SK-N-SH (cell line): Measurements from ENCODE around the gene SMG7. TPM values are rescaled to one million over a fixed set of nuclear protein-coding genes. Genes with fewer than 3 reads are reported as not detected.

Experiments
- CTCF ChIA-PET: fragments of 300-600, 350-600 bp; formaldehyde crosslinking; extraction: SDS; loops from one replicate; lab custom pipeline; 2021; lab: Yijun Ruan, JAX
- POLR2A ChIA-PET: fragments of 350-600 bp; sonication (Branson Sonifier 250); formaldehyde crosslinking; extraction: SDS; loops from one replicate; lab custom pipeline; 2020; ENCODE audit warnings: antibody characterized with exemption, inconsistent platforms; lab: Yijun Ruan, JAX
- DNase-seq: peaks from one replicate; pipeline ENCODE4 v3.0.0; 2012
- H2AFZ ChIP-seq: fragments of 200-600 bp; sonication (generic); 2 replicates; pipeline ENCODE4 v1.8.1; 2016; ENCODE audit warnings: antibody characterized with exemption, mild to moderate bottlenecking, low read depth
- H3F3A ChIP-seq: fragments of 200-600 bp; sonication (generic); replicated peaks from 2 replicates; pipeline ENCODE3; 2016; ENCODE audit warnings: antibody characterized with exemption, mild to moderate bottlenecking; ENCODE audit not compliant: insufficient read depth
- H3K27ac ChIP-seq, 2 experiments: fragments of 200-500 bp in 1 of 2; fragments of 200-600 bp in 1 of 2; sonication (Bioruptor generic) in 1 of 2; sonication (generic), shearing (Covaris generic) in 1 of 2; 2 replicates each; pipeline versions ENCODE4 v1.5.1 to v1.6.1; 2014 to 2016; ENCODE audit warnings: low read depth in 2 of 2, inconsistent platforms in 1 of 2, low read length in 1 of 2, mild to moderate bottlenecking in 1 of 2, mixed read lengths in 1 of 2
- H3K27me3 ChIP-seq: fragments of 200-600 bp; sonication (generic), shearing (Covaris generic); 2 replicates; pipeline ENCODE4 v1.6.1; 2016; ENCODE audit warnings: mixed run types; ENCODE audit not compliant: insufficient read depth
- H3K36me3 ChIP-seq, 2 experiments: fragments of 200-500 bp in 1 of 2; fragments of 200-600 bp in 1 of 2; sonication (Bioruptor generic) in 1 of 2; sonication (generic) in 1 of 2; replicated peaks in 1 of 2; 2 replicates each; pipeline versions ENCODE3 to v1.5.1; 2014 to 2016; ENCODE audit warnings: low read length in 1 of 2, mild to moderate bottlenecking in 1 of 2; ENCODE audit not compliant: insufficient read depth in 2 of 2, control insufficient read depth in 1 of 2
- H3K4me1 ChIP-seq, 2 experiments: fragments of 200-500 bp in 1 of 2; fragments of 200-600 bp in 1 of 2; sonication (Bioruptor generic) in 1 of 2; sonication (generic), shearing (Covaris generic) in 1 of 2; 2 replicates each; pipeline versions ENCODE4 v1.5.1 to v1.6.1; 2014 to 2016; ENCODE audit warnings: low read depth in 1 of 2, low read length in 1 of 2, mixed run types in 1 of 2; ENCODE audit not compliant: insufficient read depth in 2 of 2, control insufficient read depth in 1 of 2
- H3K4me2 ChIP-seq: fragments of 200-600 bp; sonication (generic), shearing (Covaris generic); 2 replicates; pipeline ENCODE4 v1.6.1; 2017; ENCODE audit warnings: mixed run types
- H3K4me3 ChIP-seq, 2 experiments: fragments of 200-500 bp in 1 of 2; fragments of 200-600 bp in 1 of 2; sonication (Bioruptor generic) in 1 of 2; sonication (generic), shearing (Covaris generic) in 1 of 2; 2 replicates each; pipeline versions ENCODE4 v1.5.1 to v1.8.1; 2014 to 2016; ENCODE audit warnings: low read depth in 2 of 2, inconsistent platforms in 1 of 2, low read length in 1 of 2, mild to moderate bottlenecking in 1 of 2, mixed read lengths in 1 of 2, moderate library complexity in 1 of 2
- H3K79me2 ChIP-seq: fragments of 200-600 bp; sonication (generic); 2 replicates; pipeline ENCODE4 v1.8.1; 2017; ENCODE audit warnings: mild to moderate bottlenecking; ENCODE audit not compliant: insufficient read depth
- H3K9ac ChIP-seq: fragments of 200-600 bp; sonication (generic); 2 replicates; pipeline ENCODE4 v1.6.1; 2017; ENCODE audit warnings: mixed run types
- H3K9me2 ChIP-seq: fragments of 200-600 bp; sonication (generic); 2 replicates; pipeline ENCODE4 v1.6.1; 2017; ENCODE audit warnings: mixed run types
- H3K9me3 ChIP-seq: fragments of 200-600 bp; sonication (generic); 2 replicates; pipeline ENCODE4 v1.6.1; 2017; ENCODE audit warnings: mixed run types, mild to moderate bottlenecking, moderate library complexity
- H4K20me1 ChIP-seq: fragments of 200-600 bp; sonication (generic); 2 replicates; pipeline ENCODE4 v1.6.1; 2017; ENCODE audit warnings: mild to moderate bottlenecking, mixed run types; ENCODE audit not compliant: insufficient read depth
- ELF1 ChIP-seq: IDR thresholded peaks from 2 replicates; pipeline ENCODE4 v1.4.0; 2012
- EZH2phosphoT487 ChIP-seq: fragments of 200-600 bp; sonication (generic); IDR thresholded peaks from 2 replicates; pipeline ENCODE4 v1.6.1; 2017; ENCODE audit warnings: low read depth, mixed run types, mild to moderate bottlenecking, antibody characterized with exemption, moderate library complexity, borderline replicate concordance
- GABPA ChIP-seq: IDR thresholded peaks from 2 replicates; pipeline ENCODE4 v1.4.0; 2012; ENCODE audit warnings: low read depth, mild to moderate bottlenecking
- GATA2 ChIP-seq: sonication (generic); formaldehyde crosslinking; IDR thresholded peaks from 2 replicates; pipeline ENCODE4 v1.5.0; 2020; ENCODE audit warnings: mild to moderate bottlenecking, missing genetic modification reagents
- JUND ChIP-seq: IDR thresholded peaks from 2 replicates; pipeline ENCODE4 v1.4.0; 2012
- MEF2A ChIP-seq: IDR thresholded peaks from 2 replicates; pipeline ENCODE4 v1.4.0; 2012; ENCODE audit warnings: low read depth, borderline replicate concordance
- MXI1 ChIP-seq: IDR thresholded peaks from 2 replicates; pipeline ENCODE4 v1.6.1; 2012; ENCODE audit warnings: mild to moderate bottlenecking, low read depth, low read length, improper control_type of control experiment
- NFIC ChIP-seq: IDR thresholded peaks from 2 replicates; pipeline ENCODE4 v1.4.0; 2012; ENCODE audit warnings: borderline replicate concordance
- NRF1 ChIP-seq: IDR thresholded peaks from 2 replicates; pipeline ENCODE4 v1.6.1; 2012; ENCODE audit warnings: low read depth, mild to moderate bottlenecking, low read length
- RCOR1 ChIP-seq: fragments of 150-350 bp; IDR thresholded peaks from 2 replicates; pipeline ENCODE4 v1.6.1; 2017; ENCODE audit warnings: antibody characterized with exemption, low read length
- RFX5 ChIP-seq: IDR thresholded peaks from 2 replicates; pipeline ENCODE4 v1.6.1; 2012; ENCODE audit warnings: mild to moderate bottlenecking, improper control_type of control experiment, low read length
- SIN3A ChIP-seq: IDR thresholded peaks from 2 replicates; pipeline ENCODE4 v1.6.1; 2012; ENCODE audit warnings: low read depth, mild to moderate bottlenecking, low read length, moderate library complexity, borderline replicate concordance
- TAF1 ChIP-seq: IDR thresholded peaks from 2 replicates; pipeline ENCODE4 v1.6.1; 2012; ENCODE audit warnings: low read depth, mild to moderate bottlenecking, low read length, moderate library complexity, borderline replicate concordance
- WGBS: methylation state at CpG from one replicate; pipeline ENCODE4 v1.1.6; 2017; ENCODE audit warnings: low lambda C conversion rate; 5-methylcytosine and 5-hydroxymethylcytosine counted together
- polyA plus RNA-seq, 3 experiments: library from polyadenylated mRNA; depleted of rRNA; stranded (reverse); fragments of >200 nt; gene quantifications; 2 replicates each; pipeline ENCODE4 v1.2.3, GENCODE V29; 2012
- TF ChIP-seq, protein P1 (sequence below): fragments of 150-350 bp; IDR thresholded peaks from 2 replicates; pipeline ENCODE4 v1.6.1; 2017; ENCODE audit warnings: antibody characterized with exemption, low read length, low read depth, borderline replicate concordance
- TF ChIP-seq, protein P2 (sequence below): fragments of 150-350 bp; IDR thresholded peaks from 2 replicates; pipeline ENCODE4 v1.6.1; 2016; ENCODE audit warnings: mild to moderate bottlenecking, low read depth, low read length
- TF ChIP-seq, protein P3 (sequence below): fragments of 200-600 bp; sonication (generic); IDR thresholded peaks from 2 replicates; pipeline ENCODE4 v1.6.1; 2017; ENCODE audit warnings: antibody characterized with exemption, mild to moderate bottlenecking, moderate library complexity

Gene SMG7
- polyA plus RNA-seq, 1 of the 3 experiments (the other 2 are of a cell fraction): 19.8 TPM

DNA sequence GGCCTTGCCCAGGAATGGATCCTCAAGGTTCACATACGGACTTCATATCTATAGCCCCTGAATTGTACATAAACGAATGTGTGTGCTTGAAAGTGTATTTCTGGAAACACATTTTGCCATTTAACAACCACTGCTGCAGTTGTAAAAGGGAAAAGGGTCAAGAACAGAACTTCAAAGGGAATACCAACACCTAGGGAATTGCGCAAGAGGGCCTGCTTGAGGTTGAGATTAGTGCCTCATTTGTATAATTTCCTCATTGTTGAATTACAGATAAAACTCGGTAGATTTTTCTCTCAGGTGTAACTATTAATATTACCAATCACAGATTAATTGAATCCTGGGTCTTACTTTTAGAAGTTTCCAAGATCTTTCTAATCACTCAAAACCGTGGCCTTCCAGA lies 111.8 kb downstream of the SMG7 start:
- Histone ChIP-seq H3F3A (no peaks in the 10 kb centered on the region), H3K27me3 (no peaks in the 10 kb centered on the region), H2AFZ (no peak overlapping the region), H3K4me1 (no peaks in the 10 kb centered on the region), H3K4me3 (no peak overlapping the region), H3K9ac (no peak overlapping the region), H3K4me2 (no peak overlapping the region), H3K9me2 (no peaks in the 10 kb centered on the region), H3K79me2 (no peaks in the 10 kb centered on the region), H3K9me3 (no peaks in the 10 kb centered on the region), H3K27ac (no peak overlapping the region), H4K20me1 (no peaks in the 10 kb centered on the region), H3K36me3 (no peaks in the 10 kb centered on the region)
- POLR2A ChIA-PET: no interaction called here
- no peak for DNase-seq
- TF ChIP-seq RCOR1: no peak
- TF ChIP-seq, protein P1, sequence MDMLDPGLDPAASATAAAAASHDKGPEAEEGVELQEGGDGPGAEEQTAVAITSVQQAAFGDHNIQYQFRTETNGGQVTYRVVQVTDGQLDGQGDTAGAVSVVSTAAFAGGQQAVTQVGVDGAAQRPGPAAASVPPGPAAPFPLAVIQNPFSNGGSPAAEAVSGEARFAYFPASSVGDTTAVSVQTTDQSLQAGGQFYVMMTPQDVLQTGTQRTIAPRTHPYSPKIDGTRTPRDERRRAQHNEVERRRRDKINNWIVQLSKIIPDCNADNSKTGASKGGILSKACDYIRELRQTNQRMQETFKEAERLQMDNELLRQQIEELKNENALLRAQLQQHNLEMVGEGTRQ: no peak
- TF ChIP-seq, protein P2, sequence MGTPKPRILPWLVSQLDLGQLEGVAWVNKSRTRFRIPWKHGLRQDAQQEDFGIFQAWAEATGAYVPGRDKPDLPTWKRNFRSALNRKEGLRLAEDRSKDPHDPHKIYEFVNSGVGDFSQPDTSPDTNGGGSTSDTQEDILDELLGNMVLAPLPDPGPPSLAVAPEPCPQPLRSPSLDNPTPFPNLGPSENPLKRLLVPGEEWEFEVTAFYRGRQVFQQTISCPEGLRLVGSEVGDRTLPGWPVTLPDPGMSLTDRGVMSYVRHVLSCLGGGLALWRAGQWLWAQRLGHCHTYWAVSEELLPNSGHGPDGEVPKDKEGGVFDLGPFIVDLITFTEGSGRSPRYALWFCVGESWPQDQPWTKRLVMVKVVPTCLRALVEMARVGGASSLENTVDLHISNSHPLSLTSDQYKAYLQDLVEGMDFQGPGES: no peak
- no peak for TF ChIP-seq MXI1
- TF ChIP-seq EZH2phosphoT487: no peak
- no peak for TF ChIP-seq SIN3A
- no peak for TF ChIP-seq TAF1
- no peak for TF ChIP-seq MEF2A
- no peak for TF ChIP-seq NFIC
- TF ChIP-seq JUND: no peak
- no peak for TF ChIP-seq RFX5
- TF ChIP-seq, protein P3, sequence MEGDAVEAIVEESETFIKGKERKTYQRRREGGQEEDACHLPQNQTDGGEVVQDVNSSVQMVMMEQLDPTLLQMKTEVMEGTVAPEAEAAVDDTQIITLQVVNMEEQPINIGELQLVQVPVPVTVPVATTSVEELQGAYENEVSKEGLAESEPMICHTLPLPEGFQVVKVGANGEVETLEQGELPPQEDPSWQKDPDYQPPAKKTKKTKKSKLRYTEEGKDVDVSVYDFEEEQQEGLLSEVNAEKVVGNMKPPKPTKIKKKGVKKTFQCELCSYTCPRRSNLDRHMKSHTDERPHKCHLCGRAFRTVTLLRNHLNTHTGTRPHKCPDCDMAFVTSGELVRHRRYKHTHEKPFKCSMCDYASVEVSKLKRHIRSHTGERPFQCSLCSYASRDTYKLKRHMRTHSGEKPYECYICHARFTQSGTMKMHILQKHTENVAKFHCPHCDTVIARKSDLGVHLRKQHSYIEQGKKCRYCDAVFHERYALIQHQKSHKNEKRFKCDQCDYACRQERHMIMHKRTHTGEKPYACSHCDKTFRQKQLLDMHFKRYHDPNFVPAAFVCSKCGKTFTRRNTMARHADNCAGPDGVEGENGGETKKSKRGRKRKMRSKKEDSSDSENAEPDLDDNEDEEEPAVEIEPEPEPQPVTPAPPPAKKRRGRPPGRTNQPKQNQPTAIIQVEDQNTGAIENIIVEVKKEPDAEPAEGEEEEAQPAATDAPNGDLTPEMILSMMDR: no peak
- TF ChIP-seq GABPA: no peak
- CTCF ChIA-PET: no interaction called here
- WGBS: 62% methylated on average over 5 of the region's 5 CpGs

DNA sequence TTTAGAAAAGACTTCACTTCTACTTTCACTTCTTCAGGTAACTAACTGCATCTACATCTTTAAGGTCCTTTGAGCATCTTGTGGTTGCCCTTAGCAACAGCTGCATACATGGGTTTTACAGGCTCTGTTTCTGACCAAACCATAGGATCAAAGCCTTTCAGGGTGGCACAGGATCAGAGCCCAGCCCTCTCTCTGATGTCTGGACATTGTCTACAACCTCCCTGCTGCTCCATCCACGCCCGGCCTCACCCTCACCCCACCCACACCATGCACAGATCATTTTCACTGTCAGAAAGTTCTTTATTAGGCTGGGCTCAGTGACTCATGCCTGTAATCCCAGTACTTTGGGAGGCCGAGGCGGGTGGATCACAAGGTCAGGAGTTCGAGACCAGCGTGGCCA lies 112.7 kb downstream of the SMG7 start:
- H2AFZ ChIP-seq: no peak overlapping the region
- ChIA-PET CTCF (interaction anchor here (0.7 kb wide), 1 partner anchor 143 kb away, joined by 3 read pairs; no protein-coding TSS in a partner anchor), POLR2A (no interaction called here)
- no peaks in the 10 kb centered on the region for H4K20me1 ChIP-seq
- no peaks in the 10 kb centered on the region for H3K27me3 ChIP-seq
- H3K9me2 ChIP-seq: no peaks in the 10 kb centered on the region
- DNase-seq: no peak
- no peaks in the 10 kb centered on the region for H3F3A ChIP-seq
- no peaks in the 10 kb centered on the region for H3K4me1 ChIP-seq
- H3K79me2 ChIP-seq: no peaks in the 10 kb centered on the region
- no peaks in the 10 kb centered on the region for H3K36me3 ChIP-seq
- no peak overlapping the region for H3K4me2 ChIP-seq
- no peak overlapping the region for H3K27ac ChIP-seq
- H3K9me3 ChIP-seq: no peaks in the 10 kb centered on the region
- TF ChIP-seq NRF1 (no peak), MXI1 (no peak), ELF1 (no peak), NFIC (no peak), GATA2 (no peak)
- 93% methylated on average over 6 of the region's 6 CpGs for WGBS
- no peak overlapping the region for H3K4me3 ChIP-seq
- H3K9ac ChIP-seq: no peak overlapping the region
